Adipose tissue (tissue), 3 donors: ENCODE results near the gene MRLN. TPM values are rescaled to one million over a fixed set of nuclear protein-coding genes. Genes with fewer than 3 reads are reported as not detected.

Source experiments
- H3K27ac ChIP-seq: one replicate; pipeline ENCODE4 v1.5.1; 2013; ENCODE audit warnings: low read depth, low read length
- WGBS, 3 donors: extraction: QIAGEN DNeasy Blood & Tissue Kit; methylation state at CpG; one replicate each; pipeline ENCODE4 v1.1.7; 2013; 5-methylcytosine and 5-hydroxymethylcytosine counted together
- polyA plus RNA-seq, 3 donors: library from polyadenylated mRNA; stranded (reverse); fragments of 200-250 nt; gene quantifications; one replicate each; pipeline ENCODE4 v1.2.3, GENCODE V29; 2013
- donor health status: healthy with polysubstance abuse.
- donor health status: Bipolar disorder and iron deficiency.
- donor health status: healthy.

MRLN gene
- polyA plus RNA-seq, 3 donors: 2.3 TPM; not detected in 2

GRCh38 chr10:59713196-59713821 lies 39.9 kb downstream of the MRLN start:
- 82 to 88% (median 84%) methylated on average over 7 of the region's 7 CpGs for WGBS, 3 donors
- no peak overlapping the region for H3K27ac ChIP-seq

- 54 to 64% (median 60%) methylated on average over 3 of the region's 3 CpGs for WGBS, 3 donors
Measured at GRCh38 chr10:59711871-59712494, 41.3 kb downstream of the MRLN start.

GRCh38 chr10:59709395-59710125 lies 43.7 kb downstream of the MRLN start, which contains the start of gene SLC16A9:
Gene SLC16A9, minus strand, starts transcription at chr10:59709850. Its CDS starts 25,559 bp downstream, at chr10:59684291.
- H3K27ac ChIP-seq: no peak within 1 kb of the TSS
- 0 to 1% (median 1%) methylated on average over 58 to 68 of the region's 68 CpGs for WGBS, 3 donors

More at GRCh38 chr10:59711871-59712494, 41.3 kb downstream of the MRLN start:
- H3K27ac ChIP-seq: no peak overlapping the region

GRCh38 chr10:59708816-59709394 lies 44.4 kb downstream of the MRLN start:
- 2 to 3% (median 2%) methylated on average over 39 to 42 of the region's 42 CpGs for WGBS, 3 donors
- no peak overlapping the region for H3K27ac ChIP-seq

- 86 to 94% (median 93%) methylated on average over 8 of the region's 8 CpGs for WGBS, 3 donors
- no peak overlapping the region for H3K27ac ChIP-seq
Measured at GRCh38 chr10:59706851-59707797, 46.1 kb downstream of the MRLN start.

GRCh38 chr10:59705931-59706330 lies 47.3 kb downstream of the MRLN start:
- H3K27ac ChIP-seq: no peak overlapping the region

- 34 to 71% (median 70%) methylated on average over 2 of the region's 2 CpGs for WGBS, 3 donors
Measured at GRCh38 chr10:59704630-59705029, 48.6 kb downstream of the MRLN start.

GRCh38 chr10:59702347-59702746 lies 50.9 kb downstream of the MRLN start:
- no peak overlapping the region for H3K27ac ChIP-seq
- WGBS, 3 donors: 59 to 88% (median 84%) methylated on average over 4 of the region's 4 CpGs

More at GRCh38 chr10:59704630-59705029, 48.6 kb downstream of the MRLN start:
- no peak overlapping the region for H3K27ac ChIP-seq

- 52 to 61% (median 58%) methylated on average over 4 of the region's 4 CpGs for WGBS, 3 donors
- no peak overlapping the region for H3K27ac ChIP-seq
Measured at GRCh38 chr10:59700709-59701108, 52.5 kb downstream of the MRLN start.

- 65 to 74% (median 71%) methylated on average over 1 of the region's 1 CpG for WGBS, 3 donors
- H3K27ac ChIP-seq: no peak overlapping the region
Measured at GRCh38 chr10:59698326-59698725, 54.9 kb downstream of the MRLN start.

- H3K27ac ChIP-seq: no peak overlapping the region
- 46 to 58% (median 58%) methylated on average over 3 of the region's 3 CpGs for WGBS, 3 donors
Measured at GRCh38 chr10:59695637-59696036, 57.6 kb downstream of the MRLN start.

GRCh38 chr10:59694936-59695335 lies 58.3 kb downstream of the MRLN start:
- H3K27ac ChIP-seq: no peak overlapping the region
- 90 to 93% (median 93%) methylated on average over 1 of the region's 1 CpG for WGBS, 3 donors

- H3K27ac ChIP-seq: no peak overlapping the region
- 89 to 91% (median 91%) methylated on average over 2 of the region's 2 CpGs for WGBS, 3 donors
Measured at GRCh38 chr10:59692113-59692512, 61.1 kb downstream of the MRLN start.

- no peak overlapping the region for H3K27ac ChIP-seq
- WGBS, 3 donors: 53 to 71% (median 59%) methylated on average over 5 of the region's 5 CpGs
Measured at GRCh38 chr10:59688921-59689351, 64.3 kb downstream of the MRLN start.

GRCh38 chr10:59687657-59688056 lies 65.6 kb downstream of the MRLN start:
- WGBS, 3 donors: 86 to 96% (median 88%) methylated on average over 1 of the region's 1 CpG
- no peak overlapping the region for H3K27ac ChIP-seq
